Lower leg skin (tissue), 3 donors: ENCODE measurements around the gene MAN1C1.

Source experiments
- POLR2A ChIP-seq, 2 donors: fragments of 450-650 bp; IDR thresholded peaks; one replicate each; pipeline ENCODE4 v1.6.1; 2016 to 2017; ENCODE audit warnings: antibody characterized with exemption in 2 of 2, mild to moderate bottlenecking in 1 of 2, moderate library complexity in 1 of 2
- TF ChIP-seq, protein P1 (sequence below), 3 donors: fragments of 450-650 bp; IDR thresholded peaks; one replicate each; pipeline ENCODE4 v1.5.1; 2016; ENCODE audit warnings: antibody characterized with exemption in 3 of 3, mild to moderate bottlenecking in 3 of 3, moderate library complexity in 2 of 3

DNA sequence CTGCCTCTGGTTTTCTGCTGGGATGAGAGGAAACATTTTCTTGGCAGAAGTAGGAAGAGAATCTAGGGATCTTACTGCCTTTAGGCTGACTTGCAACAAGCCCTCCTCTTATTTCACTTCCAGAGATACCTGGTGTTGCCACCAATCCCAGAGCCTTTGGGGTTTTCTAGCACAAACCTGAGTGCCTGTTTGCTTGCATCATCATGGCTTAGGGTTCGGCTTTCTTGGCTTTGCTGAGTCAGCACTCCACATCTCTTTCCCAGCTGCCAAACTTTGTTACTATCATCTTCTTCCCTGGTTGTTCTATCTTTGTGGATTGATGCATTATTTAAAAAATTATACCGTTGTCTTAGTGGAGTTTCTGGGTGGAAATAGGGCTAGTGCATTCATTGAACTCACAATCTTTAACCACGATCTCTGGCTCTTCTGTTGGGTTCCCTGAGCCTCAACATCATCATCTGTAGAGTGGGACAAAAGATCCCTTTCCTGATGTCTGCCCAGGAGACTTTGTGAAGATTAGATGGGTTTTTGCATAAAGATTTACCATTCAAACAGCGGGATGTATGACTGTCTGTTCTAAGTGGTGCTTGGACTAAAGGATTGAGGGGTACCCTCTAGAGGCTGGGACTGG lies 106.8 kb downstream of the MAN1C1 start:
- TF ChIP-seq, protein P1, sequence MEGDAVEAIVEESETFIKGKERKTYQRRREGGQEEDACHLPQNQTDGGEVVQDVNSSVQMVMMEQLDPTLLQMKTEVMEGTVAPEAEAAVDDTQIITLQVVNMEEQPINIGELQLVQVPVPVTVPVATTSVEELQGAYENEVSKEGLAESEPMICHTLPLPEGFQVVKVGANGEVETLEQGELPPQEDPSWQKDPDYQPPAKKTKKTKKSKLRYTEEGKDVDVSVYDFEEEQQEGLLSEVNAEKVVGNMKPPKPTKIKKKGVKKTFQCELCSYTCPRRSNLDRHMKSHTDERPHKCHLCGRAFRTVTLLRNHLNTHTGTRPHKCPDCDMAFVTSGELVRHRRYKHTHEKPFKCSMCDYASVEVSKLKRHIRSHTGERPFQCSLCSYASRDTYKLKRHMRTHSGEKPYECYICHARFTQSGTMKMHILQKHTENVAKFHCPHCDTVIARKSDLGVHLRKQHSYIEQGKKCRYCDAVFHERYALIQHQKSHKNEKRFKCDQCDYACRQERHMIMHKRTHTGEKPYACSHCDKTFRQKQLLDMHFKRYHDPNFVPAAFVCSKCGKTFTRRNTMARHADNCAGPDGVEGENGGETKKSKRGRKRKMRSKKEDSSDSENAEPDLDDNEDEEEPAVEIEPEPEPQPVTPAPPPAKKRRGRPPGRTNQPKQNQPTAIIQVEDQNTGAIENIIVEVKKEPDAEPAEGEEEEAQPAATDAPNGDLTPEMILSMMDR (IDR thresholded peaks at IDR 0.05): no peak
- TF ChIP-seq POLR2A (IDR thresholded peaks at IDR 0.05): no peak
